HepG2 (cell line): ENCODE measurements around the gene CERS6. TPM values are rescaled to one million over a fixed set of nuclear protein-coding genes. Genes with fewer than 3 reads are reported as not detected.

ENCODE experiments used
- ATAC-seq: fragments of 200-7000 bp; cut with Tn5 transposase; 3 replicates; pipeline ENCODE4 v1.9.1; 2020; ENCODE audit warnings: mild to moderate bottlenecking, moderate library complexity
- BruUV-seq: library from RNA; stranded (reverse); fragments of 400-500 nt; replicated peaks from 2 replicates; lab custom pipeline; 2021; lab: Mats Ljungman, UMichigan
- CTCF ChIA-PET: fragments of 300-600 bp; formaldehyde crosslinking; extraction: SDS; loops from one replicate; lab custom pipeline; 2021; ENCODE audit warnings: low total read pairs, inconsistent platforms, low intra/inter-chr PET ratio; lab: Yijun Ruan, JAX
- POLR2A ChIA-PET: fragments of 350-600 bp; sonication (Branson Sonifier 250); formaldehyde crosslinking; loops from one replicate; lab custom pipeline; 2020; ENCODE audit warnings: antibody characterized with exemption, inconsistent platforms; lab: Yijun Ruan, JAX
- DNase-seq: peaks from one replicate; pipeline ENCODE4 v3.0.0-alpha.2; 2015; ENCODE audit warnings: low spot score
- FAIRE-seq: peaks from 3 replicates; lab custom pipeline; 2011; peaks lifted over from hg19 to GRCh38; lab: Jason Lieb, UNC
- H2AFZ ChIP-seq: one replicate; pipeline ENCODE4 v1.6.1; 2011; ENCODE audit warnings: low read length, inconsistent platforms
- H3K27ac ChIP-seq: fragments of 300-600 bp; 3 replicates; pipeline ENCODE4 v1.8.0; 2011; ENCODE audit warnings: mixed run types, mild to moderate bottlenecking, mixed read lengths, low read length, inconsistent platforms; ENCODE audit not compliant: insufficient read depth; ENCODE audit errors: extremely low read length
- H3K27me3 ChIP-seq, 2 experiments: fragments of 200-600 bp in 1 of 2; 2 replicates in 1 of 2; 3 replicates in 1 of 2; pipeline versions ENCODE4 v1.6.0 to v1.8.0; 2011; ENCODE audit warnings: low read length in 2 of 2, mild to moderate bottlenecking in 2 of 2, moderate library complexity in 2 of 2, inconsistent platforms in 1 of 2; ENCODE audit not compliant: insufficient read depth in 2 of 2, control insufficient read depth in 1 of 2
- H3K36me3 ChIP-seq, 2 experiments: fragments of 200-600 bp in 1 of 2; replicated peaks in 1 of 2; 2 replicates in 1 of 2; 3 replicates in 1 of 2; pipeline versions ENCODE4 v1.5.1 to v1.8.0; 2011; ENCODE audit warnings: low read length in 2 of 2, inconsistent platforms in 1 of 2; ENCODE audit not compliant: insufficient read depth in 2 of 2, control insufficient read depth in 1 of 2
- H3K4me1 ChIP-seq: 2 replicates; pipeline ENCODE4 v1.5.1; 2012; ENCODE audit warnings: low read length, inconsistent platforms; ENCODE audit not compliant: insufficient read depth
- H3K4me2 ChIP-seq: 2 replicates; pipeline ENCODE4 v1.6.0; 2011; ENCODE audit warnings: low read depth, low read length, inconsistent platforms
- H3K4me3 ChIP-seq, 3 experiments: fragments of 200-600 bp in 1 of 3; sonication (generic), shearing (Covaris generic) in 1 of 3; replicated peaks in 1 of 3; 2 replicates each; pipeline ENCODE4 v1.5.1; 2011 to 2016; ENCODE audit warnings: low read length in 3 of 3, inconsistent platforms in 2 of 3, low read depth in 2 of 3, mild to moderate bottlenecking in 2 of 3, control low read depth in 1 of 3, mixed read lengths in 1 of 3; ENCODE audit not compliant: insufficient read depth in 1 of 3
- H3K79me2 ChIP-seq: one replicate; pipeline ENCODE4 v1.6.1; 2011; ENCODE audit warnings: low read length, inconsistent platforms; ENCODE audit not compliant: insufficient read depth
- H3K9ac ChIP-seq: 2 replicates; pipeline ENCODE4 v1.6.0; 2011; ENCODE audit warnings: mild to moderate bottlenecking, low read depth, low read length, inconsistent platforms; ENCODE audit not compliant: insufficient read depth
- H3K9me3 ChIP-seq: 2 replicates; pipeline ENCODE4 v1.5.1; 2012; ENCODE audit warnings: mild to moderate bottlenecking, low read length
- H4K20me1 ChIP-seq: 2 replicates; pipeline ENCODE4 v1.6.0; 2011; ENCODE audit warnings: inconsistent platforms, mild to moderate bottlenecking, low read length, moderate library complexity; ENCODE audit not compliant: insufficient read depth
- ATF7-NPFF ChIP-seq: sonication (generic); formaldehyde crosslinking; IDR thresholded peaks from 2 replicates; pipeline ENCODE4 v1.8.1; 2023; ENCODE audit warnings: mild to moderate bottlenecking, low read depth, missing genetic modification reagents, moderate library complexity
- FOXO4 ChIP-seq: sonication (generic); formaldehyde crosslinking; conservative IDR thresholded peaks from 2 replicates; pipeline ENCODE4 v1.8.1; 2023; ENCODE audit warnings: missing genetic modification reagents
- GZF1 ChIP-seq: sonication (generic); formaldehyde crosslinking; IDR thresholded peaks from 2 replicates; pipeline ENCODE4 v1.5.1; 2020; ENCODE audit warnings: mild to moderate bottlenecking, missing genetic modification reagents
- KDM3A ChIP-seq: IDR thresholded peaks from 2 replicates; pipeline ENCODE4 v1.6.1; 2018; ENCODE audit warnings: low read depth, missing compliant biosample characterization
- KLF15 ChIP-seq: sonication (generic); formaldehyde crosslinking; IDR thresholded peaks from 2 replicates; pipeline ENCODE4 v1.8.1; 2023; ENCODE audit warnings: borderline replicate concordance, mild to moderate bottlenecking, inconsistent platforms, missing genetic modification reagents, mixed read lengths
- RBM22 ChIP-seq: fragments of 200-400 bp; formaldehyde crosslinking; optimal IDR thresholded peaks from 2 replicates; pipeline ENCODE3; 2017; ENCODE audit warnings: mild to moderate bottlenecking, low read length, moderate library complexity
- RXRB ChIP-seq: IDR thresholded peaks from 2 replicates; pipeline ENCODE4 v1.6.1; 2016; ENCODE audit warnings: borderline replicate concordance, missing genetic modification reagents, missing compliant biosample characterization
- SMC3 ChIP-seq: IDR thresholded peaks from 2 replicates; pipeline ENCODE4 v1.6.1; 2011; ENCODE audit warnings: low read length, improper control_type of control experiment
- ZKSCAN8 ChIP-seq: IDR thresholded peaks from 2 replicates; pipeline ENCODE4 v1.6.1; 2016; ENCODE audit warnings: borderline replicate concordance, missing genetic modification reagents, missing compliant biosample characterization
- ZNF276 ChIP-seq: sonication (generic); formaldehyde crosslinking; IDR thresholded peaks from 2 replicates; pipeline ENCODE4 v1.4.0; 2020; ENCODE audit warnings: mild to moderate bottlenecking, low read depth, missing genetic modification reagents
- ZNF350 ChIP-seq: sonication (generic); formaldehyde crosslinking; IDR thresholded peaks from 2 replicates; pipeline ENCODE4 v1.4.0; 2020; ENCODE audit warnings: mild to moderate bottlenecking, low read depth, missing genetic modification reagents, borderline replicate concordance
- ZSCAN12 ChIP-seq: sonication (generic); formaldehyde crosslinking; IDR thresholded peaks from 2 replicates; pipeline ENCODE4 v1.9.0; 2021; ENCODE audit warnings: mild to moderate bottlenecking, missing genetic modification reagents
- WGBS: methylation state at CpG from one replicate; pipeline ENCODE4 v1.1.6; 2017; ENCODE audit warnings: low lambda C conversion rate; 5-methylcytosine and 5-hydroxymethylcytosine counted together
- in situ Hi-C: cut with HindIII; loops from 2 replicates; pipeline ENCODE4 v1.10.0; 2017; ENCODE audit warnings: low pct_unique_long_range_greater_than_20kb; ENCODE audit not compliant: extremely low pct_ligation_motif_present
- intact Hi-C: fragments of 100-400 bp; cut with micrococcal nuclease; formaldehyde crosslinking; loops from one replicate; pipeline ENCODE4 v1.10.0; 2022; ENCODE audit not compliant: unreplicated experiment
- polyA plus RNA-seq, 8 experiments: library from polyadenylated mRNA; depleted of rRNA in 3 of 8; stranded (reverse) in 7 of 8; unstranded in 1 of 8; fragments of >200 nt; fragmentation: Illumina TruSeq in 4 of 8; extraction: Trizol in 4 of 8; gene quantifications; 2 replicates each; pipeline versions ENCODE4 v1.2.1 to v1.2.3, GENCODE V29; 2011 to 2016; ENCODE audit warnings: low read depth in 4 of 8, missing spikeins in 1 of 8, mixed read lengths in 1 of 8; ENCODE audit not compliant: insufficient read depth in 1 of 8
- total RNA-seq, 5 experiments: library from RNA; depleted of rRNA; stranded (reverse); fragments of >200 nt; fragmentation: Illumina TruSeq; extraction: Trizol; gene quantifications; 2 replicates each; pipeline ENCODE4 v1.2.3, GENCODE V29; 2016; ENCODE audit warnings: low read depth in 1 of 5

Gene CERS6
- total and polyA plus RNA-seq, 2 of the 13 experiments (the other 11 are each of a cell fraction or from before 2014, with no cell fraction given): 10.1 to 20.3 TPM

- in situ Hi-C loops (no loop called here), intact Hi-C loops (no loop called here)
- no peak overlapping the region for H3K9ac ChIP-seq
- H3K4me2 ChIP-seq: no peak overlapping the region
- ATAC-seq (no peak), DNase-seq (no peak), FAIRE-seq (no peak)
- TF ChIP-seq GZF1 (CRISPR knock-in tag): no peak
- CTCF ChIA-PET: no interaction called here
- peaks cover 3% of the 10 kb centered on the region for H3K79me2 ChIP-seq
- H3K36me3 ChIP-seq: no peaks in the 10 kb centered on the region; a peak in 1 of 5 replicates
- no peak overlapping the region for H3K4me3 ChIP-seq
- H3K27me3 ChIP-seq: no peaks in the 10 kb centered on the region
- H4K20me1 ChIP-seq: no peaks in the 10 kb centered on the region
- no peak overlapping the region for H2AFZ ChIP-seq
- H3K9me3 ChIP-seq: no peaks in the 10 kb centered on the region
- POLR2A ChIA-PET: no interaction called here
- 20% methylated on average over 1 of the region's 1 CpG for WGBS
- H3K4me1 ChIP-seq: no peaks in the 10 kb centered on the region
- BruUV-seq: no TSS peak
- no peak overlapping the region for H3K27ac ChIP-seq
These were observed 194.1 kb downstream of the CERS6 start for GRCh38 chr2:168650139-168650538.

GRCh38 chr2:168650781-168651180 lies 194.7 kb downstream of the CERS6 start:
- Histone ChIP-seq H3K27ac (no peak overlapping the region), H3K27me3 (no peaks in the 10 kb centered on the region), H3K9ac (no peak overlapping the region), H3K4me1 (no peaks in the 10 kb centered on the region), H4K20me1 (no peaks in the 10 kb centered on the region), H3K36me3 (no peaks in the 10 kb centered on the region; a peak in 1 of 5 replicates), H3K9me3 (no peaks in the 10 kb centered on the region), H3K4me2 (no peak overlapping the region), H3K4me3 (no peak overlapping the region), H2AFZ (no peak overlapping the region), H3K79me2 (peaks cover 3% of the 10 kb centered on the region)
- no peak for FAIRE-seq
- intact Hi-C loops: no loop called here
- CTCF ChIA-PET: no interaction called here
- ATAC-seq: no peak
- POLR2A ChIA-PET: no interaction called here
- DNase-seq: no peak
- TF ChIP-seq ATF7-NPFF (CRISPR knock-in tag) (no peak), RBM22 (no peak), ZNF276 (no peak), FOXO4 (CRISPR knock-in tag) (no peak), SMC3 (no peak), ZSCAN12 (CRISPR knock-in tag) (no peak), ZKSCAN8 (CRISPR knock-in tag) (no peak), KLF15 (CRISPR knock-in tag) (no peak), ZNF350 (CRISPR knock-in tag) (no peak), RXRB (CRISPR knock-in tag) (no peak), KDM3A (CRISPR knock-in tag) (no peak)
- no TSS peak for BruUV-seq
- in situ Hi-C loops: no loop called here
